ENCODE measurements around the gene UBXN10.

DNA sequence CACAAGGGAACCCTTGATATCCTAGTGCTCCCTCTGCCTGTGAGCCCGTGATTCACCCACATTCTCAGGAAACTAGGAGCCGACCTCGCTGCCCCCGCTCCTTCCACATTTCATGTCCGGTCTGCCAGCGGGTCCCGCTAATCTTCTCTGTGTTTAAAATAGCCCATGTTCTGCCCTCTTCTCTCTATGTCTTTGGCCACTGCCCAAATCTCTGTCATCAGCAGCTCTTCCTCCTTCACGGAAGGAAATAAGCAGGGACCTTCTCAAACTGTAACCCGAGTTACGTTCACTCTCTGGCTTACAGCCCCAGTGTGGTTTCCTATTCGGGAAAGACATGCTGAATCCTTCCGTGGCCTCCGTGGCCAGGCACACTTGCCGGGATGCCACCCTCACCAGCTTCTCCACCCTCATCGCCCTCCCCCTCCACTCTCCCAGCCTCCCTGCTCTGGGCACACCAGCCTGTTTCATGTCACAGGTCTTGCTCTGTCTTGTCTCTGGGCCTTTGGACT lies 21.1 kb upstream of the UBXN10 start:
- TF ChIP-seq POLR2AphosphoS5 (IDR thresholded peaks at IDR 0.05; ENCODE audit: low read depth, low read length) = no peak
- no peak for TF ChIP-seq POLR2A (IDR thresholded peaks at IDR 0.05; ENCODE audit: low read depth, low read length)

Data from GM12892 (cell line).